WTC11 (cell line): ENCODE data around the gene ZNF787. TPM values are rescaled to one million over a fixed set of nuclear protein-coding genes. Genes with fewer than 3 reads are reported as not detected.

ENCODE experiments used
- ATAC-seq: fragments of 200-7000 bp; cut with Tn5 transposase; 2 replicates; pipeline ENCODE4 v1.10.0; 2021; ENCODE audit warnings: mild to moderate bottlenecking, moderate library complexity
- CTCF ChIA-PET: fragments of 300-600 bp; sonication (Branson Sonifier 250); formaldehyde crosslinking; loops from one replicate; lab custom pipeline; 2021; ENCODE audit warnings: antibody characterized with exemption; lab: Charles Lee
- POLR2A ChIA-PET: fragments of 350-600 bp; sonication (Branson Sonifier 250); formaldehyde crosslinking; loops from one replicate; lab custom pipeline; 2021; ENCODE audit warnings: antibody characterized with exemption; lab: Charles Lee
- DNase-seq: peaks from one replicate; pipeline ENCODE4 v3.0.0; 2021; ENCODE audit warnings: low spot score
- H3K27ac Mint-ChIP-seq: 2 replicates; pipeline ENCODE4 v1.8.0; 2021; ENCODE audit warnings: mixed read lengths
- H3K27me3 Mint-ChIP-seq: 2 replicates; pipeline ENCODE4 v1.8.0; 2021; ENCODE audit warnings: low read depth, mild to moderate bottlenecking, moderate library complexity, mixed read lengths
- H3K36me3 Mint-ChIP-seq: 2 replicates; pipeline ENCODE4 v1.8.0; 2021; ENCODE audit warnings: mixed read lengths
- H3K4me1 Mint-ChIP-seq: 2 replicates; pipeline ENCODE4 v1.8.0; 2022; ENCODE audit warnings: mixed read lengths
- H3K4me3 Mint-ChIP-seq: 2 replicates; pipeline ENCODE4 v1.8.0; 2021; ENCODE audit warnings: mild to moderate bottlenecking, moderate library complexity, mixed read lengths
- H3K9me3 Mint-ChIP-seq: 2 replicates; pipeline ENCODE4 v1.8.0; 2021; ENCODE audit warnings: mixed read lengths
- ATF6 ChIP-seq: sonication (generic); formaldehyde crosslinking; IDR thresholded peaks from 2 replicates; pipeline ENCODE4 v1.8.1; 2023; ENCODE audit warnings: mild to moderate bottlenecking, missing genetic modification reagents
- CREM ChIP-seq: sonication (generic); formaldehyde crosslinking; IDR thresholded peaks from 2 replicates; pipeline ENCODE4 v1.8.1; 2022; ENCODE audit warnings: mild to moderate bottlenecking, missing genetic modification reagents, moderate library complexity
- E2F4 ChIP-seq: sonication (generic); formaldehyde crosslinking; IDR thresholded peaks from 2 replicates; pipeline ENCODE4 v1.8.1; 2022; ENCODE audit warnings: low read depth, mild to moderate bottlenecking, moderate library complexity, missing genetic modification reagents, borderline replicate concordance
- ELF4 ChIP-seq: sonication (generic); formaldehyde crosslinking; IDR thresholded peaks from 2 replicates; pipeline ENCODE4 v1.8.1; 2022; ENCODE audit warnings: low read depth, mild to moderate bottlenecking, moderate library complexity, missing genetic modification reagents
- FOXK1 ChIP-seq: sonication (generic); formaldehyde crosslinking; IDR thresholded peaks from 2 replicates; pipeline ENCODE4 v1.8.0; 2022; ENCODE audit warnings: mild to moderate bottlenecking, moderate library complexity, missing genetic modification reagents
- FOXP1 ChIP-seq: sonication (generic); formaldehyde crosslinking; IDR thresholded peaks from 2 replicates; pipeline ENCODE4 v1.8.0; 2022; ENCODE audit warnings: missing genetic modification reagents, mild to moderate bottlenecking, moderate library complexity, borderline replicate concordance
- GTF2I ChIP-seq: fragments of 250-450 bp; sonication (Bioruptor Pico); conservative IDR thresholded peaks from 2 replicates; pipeline ENCODE4 v1.4.0; 2021; ENCODE audit warnings: mild to moderate bottlenecking
- HMGXB4 ChIP-seq: sonication (generic); formaldehyde crosslinking; IDR thresholded peaks from 2 replicates; pipeline ENCODE4 v1.8.1; 2023; ENCODE audit warnings: mild to moderate bottlenecking, moderate library complexity, missing genetic modification reagents
- IRF2 ChIP-seq: sonication (generic); formaldehyde crosslinking; IDR thresholded peaks from 2 replicates; pipeline ENCODE4 v1.8.0; 2022; ENCODE audit warnings: low read depth, missing genetic modification reagents, borderline replicate concordance
- MLX ChIP-seq: sonication (generic); formaldehyde crosslinking; IDR thresholded peaks from 2 replicates; pipeline ENCODE4 v1.8.1; 2023; ENCODE audit warnings: mild to moderate bottlenecking, missing genetic modification reagents, moderate library complexity
- NR1H2 ChIP-seq: sonication (generic); formaldehyde crosslinking; IDR thresholded peaks from 2 replicates; pipeline ENCODE4 v1.9.0; 2021; ENCODE audit warnings: mild to moderate bottlenecking, moderate library complexity, missing genetic modification reagents
- SMAD4 ChIP-seq: sonication (generic); formaldehyde crosslinking; IDR thresholded peaks from 2 replicates; pipeline ENCODE4 v1.8.0; 2022; ENCODE audit warnings: mild to moderate bottlenecking, missing genetic modification reagents
- TEAD4 ChIP-seq: sonication (generic); formaldehyde crosslinking; IDR thresholded peaks from 2 replicates; pipeline ENCODE4 v1.8.0; 2022; ENCODE audit warnings: mild to moderate bottlenecking, missing genetic modification reagents
- ZNF219 ChIP-seq: sonication (generic); formaldehyde crosslinking; IDR thresholded peaks from 2 replicates; pipeline ENCODE4 v1.8.0; 2023; ENCODE audit warnings: missing genetic modification reagents, mild to moderate bottlenecking, borderline replicate concordance
- ZNF232 ChIP-seq: sonication (generic); formaldehyde crosslinking; IDR thresholded peaks from 2 replicates; pipeline ENCODE4 v1.8.0; 2022; ENCODE audit warnings: mild to moderate bottlenecking, missing genetic modification reagents
- ZNF416 ChIP-seq: fragments of 250-450 bp; sonication (Bioruptor Pico); IDR thresholded peaks from 2 replicates; pipeline ENCODE4 v1.9.0; 2021; ENCODE audit warnings: mild to moderate bottlenecking, inconsistent platforms
- ZNF423 ChIP-seq: fragments of 250-450 bp; sonication (Bioruptor Pico); IDR thresholded peaks from 2 replicates; pipeline ENCODE4 v2.1.2; 2022; ENCODE audit warnings: mild to moderate bottlenecking, moderate library complexity
- total RNA-seq: library from RNA; stranded (reverse); gene quantifications from 3 replicates; pipeline ENCODE4 v1.2.3, GENCODE V29; 2021
- TF ChIP-seq, protein P1 (sequence below): sonication (generic); formaldehyde crosslinking; IDR thresholded peaks from 2 replicates; pipeline ENCODE4 v1.8.0; 2022; ENCODE audit warnings: mild to moderate bottlenecking, missing genetic modification reagents
- TF ChIP-seq, protein P2 (sequence below): sonication (generic); formaldehyde crosslinking; IDR thresholded peaks from 2 replicates; pipeline ENCODE4 v1.8.1; 2022; ENCODE audit warnings: low read depth, missing genetic modification reagents, borderline replicate concordance
- TF ChIP-seq, protein P3 (sequence below): fragments of 250-450 bp; sonication (Bioruptor Pico); IDR thresholded peaks from 2 replicates; pipeline ENCODE4 v1.9.0; 2021; ENCODE audit warnings: moderate library complexity, mild to moderate bottlenecking, inconsistent platforms, borderline replicate concordance

The ZNF787 gene
- total RNA-seq, 1 experiment from 2014 or later: 62.9 TPM

GRCh38 chr19:56110515-56111448 lies 10.3 kb downstream of the ZNF787 start:
- TF ChIP-seq ZNF423 (peak; percentile 18; the same call in 1 of the 2 replicates), ZNF219 (no peak), ATF6 (no peak), MLX (CRISPR knock-in tag) (no peak), E2F4 (CRISPR knock-in tag) (no peak)
- TF ChIP-seq, protein P1, sequence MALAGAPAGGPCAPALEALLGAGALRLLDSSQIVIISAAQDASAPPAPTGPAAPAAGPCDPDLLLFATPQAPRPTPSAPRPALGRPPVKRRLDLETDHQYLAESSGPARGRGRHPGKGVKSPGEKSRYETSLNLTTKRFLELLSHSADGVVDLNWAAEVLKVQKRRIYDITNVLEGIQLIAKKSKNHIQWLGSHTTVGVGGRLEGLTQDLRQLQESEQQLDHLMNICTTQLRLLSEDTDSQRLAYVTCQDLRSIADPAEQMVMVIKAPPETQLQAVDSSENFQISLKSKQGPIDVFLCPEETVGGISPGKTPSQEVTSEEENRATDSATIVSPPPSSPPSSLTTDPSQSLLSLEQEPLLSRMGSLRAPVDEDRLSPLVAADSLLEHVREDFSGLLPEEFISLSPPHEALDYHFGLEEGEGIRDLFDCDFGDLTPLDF: no peak
- H3K27me3 Mint-ChIP-seq: no peaks in the 10 kb centered on the region
- CTCF ChIA-PET: interaction anchor here (0.5 to 2.7 kb wide), 6 partner anchors 26 to 1491 kb away, joined by 3 to 10 read pairs (median 3); no protein-coding TSS in a partner anchor
- no peak overlapping the region for H3K4me3 Mint-ChIP-seq
- no peaks in the 10 kb centered on the region for H3K36me3 Mint-ChIP-seq
- DNase-seq (no peak), ATAC-seq (no peak)
- H3K9me3 Mint-ChIP-seq: no peaks in the 10 kb centered on the region
- H3K4me1 Mint-ChIP-seq: peaks cover 76% of the 10 kb centered on the region
- POLR2A ChIA-PET: interaction anchor here (1.5 to 1.6 kb wide), 2 partner anchors 10 to 30 kb away, joined by 3 to 4 read pairs; partner anchors contain the start of gene ZNF787
- peak overlapping the region; percentile 59 for H3K27ac Mint-ChIP-seq

DNA sequence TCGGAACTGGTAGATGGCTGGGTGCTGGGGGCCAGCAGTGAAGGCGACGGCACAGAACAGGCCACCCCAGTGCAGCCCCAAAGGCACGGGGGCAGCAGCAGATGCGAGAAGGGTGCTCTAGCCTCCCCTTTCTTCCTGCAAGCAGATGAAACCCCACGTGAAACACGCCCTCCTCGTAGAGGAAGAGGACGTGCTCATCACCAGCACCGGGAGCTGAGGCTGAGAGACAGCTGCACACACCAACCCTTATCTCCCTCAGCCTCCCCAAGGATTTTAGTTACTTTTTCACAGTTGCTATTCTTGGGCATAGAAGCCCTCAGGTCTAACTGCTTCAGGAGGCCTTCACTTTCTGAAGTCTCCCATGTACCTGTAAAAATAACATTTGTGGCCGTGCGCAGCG lies 11.9 kb downstream of the ZNF787 start:
- ChIA-PET POLR2A (no interaction called here), CTCF (interaction anchor here (1.9 to 3.1 kb wide), 3 partner anchors 28 to 63 kb away, joined by 6 to 16 read pairs (median 7); no protein-coding TSS in a partner anchor)
- no peaks in the 10 kb centered on the region for H3K9me3 Mint-ChIP-seq
- H3K27me3 Mint-ChIP-seq: no peaks in the 10 kb centered on the region
- H3K27ac Mint-ChIP-seq: 0 out of 2 replicates have a peak overlapping the region, but pooled peaks have one; percentile 57
- no peak overlapping the region for H3K4me3 Mint-ChIP-seq
- H3K4me1 Mint-ChIP-seq: peaks cover 73% of the 10 kb centered on the region
- DNase-seq (no peak), ATAC-seq (no peak)
- no peaks in the 10 kb centered on the region for H3K36me3 Mint-ChIP-seq
- no peak for TF ChIP-seq CREM (CRISPR knock-in tag)
- TF ChIP-seq NR1H2 (CRISPR knock-in tag): no peak
- TF ChIP-seq HMGXB4: no peak
- no peak for TF ChIP-seq ELF4 (CRISPR knock-in tag)
- TF ChIP-seq, protein P2, sequence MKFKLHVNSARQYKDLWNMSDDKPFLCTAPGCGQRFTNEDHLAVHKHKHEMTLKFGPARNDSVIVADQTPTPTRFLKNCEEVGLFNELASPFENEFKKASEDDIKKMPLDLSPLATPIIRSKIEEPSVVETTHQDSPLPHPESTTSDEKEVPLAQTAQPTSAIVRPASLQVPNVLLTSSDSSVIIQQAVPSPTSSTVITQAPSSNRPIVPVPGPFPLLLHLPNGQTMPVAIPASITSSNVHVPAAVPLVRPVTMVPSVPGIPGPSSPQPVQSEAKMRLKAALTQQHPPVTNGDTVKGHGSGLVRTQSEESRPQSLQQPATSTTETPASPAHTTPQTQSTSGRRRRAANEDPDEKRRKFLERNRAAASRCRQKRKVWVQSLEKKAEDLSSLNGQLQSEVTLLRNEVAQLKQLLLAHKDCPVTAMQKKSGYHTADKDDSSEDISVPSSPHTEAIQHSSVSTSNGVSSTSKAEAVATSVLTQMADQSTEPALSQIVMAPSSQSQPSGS (CRISPR knock-in tag): no peak
- TF ChIP-seq SMAD4 (CRISPR knock-in tag): no peak
- no peak for TF ChIP-seq ZNF232 (CRISPR knock-in tag)
- TF ChIP-seq, protein P3, sequence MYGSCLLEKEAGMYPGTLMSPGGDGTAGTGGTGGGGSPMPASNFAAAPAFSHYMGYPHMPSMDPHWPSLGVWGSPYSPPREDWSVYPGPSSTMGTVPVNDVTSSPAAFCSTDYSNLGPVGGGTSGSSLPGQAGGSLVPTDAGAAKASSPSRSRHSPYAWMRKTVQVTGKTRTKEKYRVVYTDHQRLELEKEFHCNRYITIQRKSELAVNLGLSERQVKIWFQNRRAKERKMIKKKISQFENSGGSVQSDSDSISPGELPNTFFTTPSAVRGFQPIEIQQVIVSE: no peak
- no peak for TF ChIP-seq MLX (CRISPR knock-in tag)
- no peak for TF ChIP-seq ZNF416 (CRISPR knock-in tag)
- no peak for TF ChIP-seq FOXP1 (CRISPR knock-in tag)
- no peak for TF ChIP-seq TEAD4
- TF ChIP-seq FOXK1 (CRISPR knock-in tag): no peak
- no peak for TF ChIP-seq ZNF219
- TF ChIP-seq GTF2I: no peak
- TF ChIP-seq IRF2: no peak
- TF ChIP-seq, protein P1: no peak
